Trophoblast cell (in vitro differentiated cells and primary cell): ENCODE data around the gene SEMA4B.

Experiments used
- DNase-seq, 2 donors: peaks; one replicate each; pipeline ENCODE4 v3.0.0-alpha.2; 2016
- H2AFZ ChIP-seq: 2 replicates; pipeline ENCODE4 v1.6.1; 2013; ENCODE audit warnings: low read length, moderate library complexity, mild to moderate bottlenecking; ENCODE audit not compliant: insufficient read depth, poor library complexity
- H2AK5ac ChIP-seq: 2 replicates; pipeline ENCODE4 v1.6.1; 2013; ENCODE audit warnings: mild to moderate bottlenecking, low read length
- H2BK120ac ChIP-seq: 2 replicates; pipeline ENCODE4 v1.6.1; 2013; ENCODE audit warnings: low read length, mild to moderate bottlenecking, moderate library complexity; ENCODE audit not compliant: insufficient read depth, poor library complexity
- H2BK12ac ChIP-seq: 2 replicates; pipeline ENCODE4 v1.6.1; 2013; ENCODE audit warnings: mild to moderate bottlenecking, low read length, moderate library complexity
- H2BK5ac ChIP-seq: 2 replicates; pipeline ENCODE4 v1.6.1; 2013; ENCODE audit warnings: low read length, low read depth, moderate library complexity, mild to moderate bottlenecking; ENCODE audit not compliant: poor library complexity
- H3K14ac ChIP-seq: 2 replicates; pipeline ENCODE4 v1.6.1; 2013; ENCODE audit warnings: mild to moderate bottlenecking, low read length
- H3K18ac ChIP-seq: 2 replicates; pipeline ENCODE4 v1.6.1; 2013; ENCODE audit warnings: mild to moderate bottlenecking, low read length
- H3K23ac ChIP-seq: 2 replicates; pipeline ENCODE4 v1.6.1; 2013; ENCODE audit warnings: low read length
- H3K27ac ChIP-seq: 2 replicates; pipeline ENCODE4 v1.5.1; 2013; ENCODE audit warnings: low read depth, mild to moderate bottlenecking, inconsistent platforms, low read length, moderate library complexity
- H3K27me3 ChIP-seq: 2 replicates; pipeline ENCODE4 v1.6.1; 2013; ENCODE audit warnings: inconsistent platforms, mild to moderate bottlenecking, low read length, moderate library complexity; ENCODE audit not compliant: insufficient read depth
- H3K36me3 ChIP-seq, 2 experiments: 1 replicate in 1 of 2; 2 replicates in 1 of 2; pipeline ENCODE4 v1.6.1; 2013; ENCODE audit warnings: low read length in 2 of 2, mild to moderate bottlenecking in 2 of 2, moderate library complexity in 1 of 2; ENCODE audit not compliant: insufficient read depth in 2 of 2, control insufficient read depth in 1 of 2
- H3K4ac ChIP-seq: 2 replicates; pipeline ENCODE4 v1.6.1; 2013; ENCODE audit warnings: low read depth, mild to moderate bottlenecking, low read length, moderate library complexity
- H3K4me1 ChIP-seq, 2 experiments: 1 replicate in 1 of 2; 2 replicates in 1 of 2; pipeline ENCODE4 v1.6.1; 2013; ENCODE audit warnings: low read length in 2 of 2, mild to moderate bottlenecking in 2 of 2, moderate library complexity in 1 of 2; ENCODE audit not compliant: insufficient read depth in 2 of 2, control insufficient read depth in 1 of 2
- H3K4me2 ChIP-seq: 2 replicates; pipeline ENCODE4 v1.6.1; 2013; ENCODE audit warnings: inconsistent platforms, mild to moderate bottlenecking, low read length, moderate library complexity
- H3K4me3 ChIP-seq: 2 replicates; pipeline ENCODE4 v1.5.1; 2013; ENCODE audit warnings: mild to moderate bottlenecking, low read depth, low read length, inconsistent platforms
- H3K79me1 ChIP-seq: one replicate; pipeline ENCODE4 v1.6.1; 2013; ENCODE audit warnings: low read length
- H3K79me2 ChIP-seq: 2 replicates; pipeline ENCODE4 v1.6.1; 2013; ENCODE audit warnings: low read length, mild to moderate bottlenecking; ENCODE audit not compliant: control insufficient read depth, insufficient read depth, poor library complexity
- H3K9ac ChIP-seq: 2 replicates; pipeline ENCODE4 v1.6.1; 2013; ENCODE audit warnings: mild to moderate bottlenecking, low read length
- H3K9me3 ChIP-seq: 2 replicates; pipeline ENCODE4 v1.6.1; 2013; ENCODE audit warnings: low read depth, mild to moderate bottlenecking, control low read depth, inconsistent platforms, low read length; ENCODE audit not compliant: insufficient read depth
- H4K12ac ChIP-seq: 2 replicates; pipeline ENCODE4 v1.6.1; 2013; ENCODE audit warnings: low read depth, mild to moderate bottlenecking, low read length, moderate library complexity
- H4K8ac ChIP-seq: 2 replicates; pipeline ENCODE4 v1.6.1; 2013; ENCODE audit warnings: low read depth, mild to moderate bottlenecking, low read length, moderate library complexity
- H4K91ac ChIP-seq: one replicate; pipeline ENCODE4 v1.6.1; 2013; ENCODE audit warnings: low read depth, mild to moderate bottlenecking, low read length, moderate library complexity
- WGBS: extraction: QIAGEN DNeasy Blood & Tissue Kit; methylation state at CpG from one replicate; pipeline ENCODE4 v1.1.7; 2013; ENCODE audit warnings: missing lambda C conversion rate; ENCODE audit not compliant: insufficient read length, insufficient coverage; ENCODE audit errors: extremely low coverage; 5-methylcytosine and 5-hydroxymethylcytosine counted together

The SEMA4B gene

GRCh38 chr15:90154246-90154645 is 46.9 kb upstream of the SEMA4B start:
- Histone ChIP-seq H3K4me3 (no peak overlapping the region), H3K18ac (no peak overlapping the region), H3K9me3 (no peaks in the 10 kb centered on the region), H3K4ac (no peak overlapping the region), H3K4me1 (peaks cover 16 to 25% of the 10 kb centered on the region in 2 experiments), H3K14ac (no peak overlapping the region), H2BK5ac (no peak overlapping the region), H3K79me1 (peaks cover 4% of the 10 kb centered on the region), H4K12ac (no peak overlapping the region), H3K36me3 (no peaks in the 10 kb centered on the region), H3K23ac (no peak overlapping the region), H2AFZ (no peak overlapping the region), H2BK12ac (no peak overlapping the region), H4K91ac (no peak overlapping the region), H3K27me3 (no peaks in the 10 kb centered on the region), H3K79me2 (no peaks in the 10 kb centered on the region), H4K8ac (no peak overlapping the region), H2BK120ac (no peak overlapping the region), H3K9ac (no peak overlapping the region), H2AK5ac (no peak overlapping the region), H3K27ac (no peak overlapping the region), H3K4me2 (no peak overlapping the region)
- DNase-seq, result peak; percentile 44 to 65
- no CpG with 5 or more reads among the region's 5 CpGs for WGBS

DNA sequence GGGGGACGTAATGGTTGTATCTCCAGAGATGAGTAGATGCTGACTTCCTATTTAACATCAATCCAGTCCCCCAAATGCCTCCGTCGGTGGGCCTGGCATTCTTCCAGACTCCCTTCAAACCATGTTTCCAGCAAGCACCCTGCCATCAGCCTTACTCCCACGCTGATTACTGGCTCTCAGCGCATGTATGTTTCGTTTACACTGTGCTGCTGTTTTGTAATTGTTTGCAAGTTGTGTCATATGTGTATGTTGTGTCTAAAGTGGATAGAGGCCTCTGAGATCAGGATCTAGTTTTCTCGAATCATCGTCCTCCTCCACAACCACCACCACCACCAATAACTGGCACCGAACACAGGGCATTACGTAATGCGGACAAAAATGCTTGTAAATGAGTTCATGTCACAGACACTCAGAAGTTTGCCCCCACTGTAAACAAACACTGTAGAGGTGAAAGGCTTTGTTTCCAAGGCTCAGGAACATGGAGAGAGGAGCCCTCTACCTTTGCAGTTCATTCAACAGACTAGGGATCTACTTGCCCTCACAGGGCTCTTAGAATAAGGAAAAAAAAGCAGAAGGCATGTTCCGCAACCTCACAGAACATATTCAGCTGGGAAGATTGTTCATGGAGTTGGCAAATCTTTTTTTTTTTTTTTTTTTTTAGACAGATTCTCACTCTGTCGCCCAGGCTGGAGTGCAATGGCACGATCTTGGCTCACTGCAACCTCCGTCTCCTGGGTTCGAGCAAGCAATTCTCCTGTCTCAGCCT is 46.1 kb upstream of the SEMA4B start:
- Histone ChIP-seq H3K79me2 (no peaks in the 10 kb centered on the region), H3K9ac (no peak overlapping the region), H3K79me1 (peaks cover 4% of the 10 kb centered on the region), H3K4me3 (no peak overlapping the region), H2AK5ac (no peak overlapping the region), H3K27ac (no peak overlapping the region), H2BK12ac (no peak overlapping the region), H4K91ac (peak overlapping the region; percentile 15), H3K4me1 (peaks cover 16 to 25% of the 10 kb centered on the region in 2 experiments), H3K23ac (no peak overlapping the region), H3K27me3 (no peaks in the 10 kb centered on the region), H4K8ac (no peak overlapping the region), H3K36me3 (no peaks in the 10 kb centered on the region), H2BK5ac (no peak overlapping the region), H3K4me2 (no peak overlapping the region), H3K4ac (no peak overlapping the region), H3K14ac (no peak overlapping the region), H2AFZ (no peak overlapping the region), H3K9me3 (no peaks in the 10 kb centered on the region), H4K12ac (no peak overlapping the region), H2BK120ac (no peak overlapping the region), H3K18ac (no peak overlapping the region)
- DNase-seq, result peak; percentile 45 to 75
- WGBS, result no CpG with 5 or more reads among the region's 16 CpGs

- no peak overlapping the region for H3K23ac ChIP-seq
- no peak overlapping the region for H4K12ac ChIP-seq
- H2BK5ac ChIP-seq, result no peak overlapping the region
- H3K4me2 ChIP-seq, result no peak overlapping the region
- WGBS, result no CpG with 5 or more reads among the region's 2 CpGs
- H3K27ac ChIP-seq, result no peak overlapping the region
- H2AK5ac ChIP-seq, result no peak overlapping the region
- no peak overlapping the region for H3K18ac ChIP-seq
- no peak overlapping the region for H3K14ac ChIP-seq
- H3K79me1 ChIP-seq, result peaks cover 4% of the 10 kb centered on the region
- H4K8ac ChIP-seq, result no peak overlapping the region
- H3K4ac ChIP-seq, result no peak overlapping the region
- H2BK12ac ChIP-seq, result peak overlapping the region; percentile 28
- peak overlapping the region; percentile 48 for H4K91ac ChIP-seq
- H2AFZ ChIP-seq, result no peak overlapping the region
- H3K9ac ChIP-seq, result no peak overlapping the region
- H2BK120ac ChIP-seq, result no peak overlapping the region
- H3K4me3 ChIP-seq, result no peak overlapping the region
- H3K9me3 ChIP-seq, result peaks cover 2% of the 10 kb centered on the region
- peaks cover 13 to 22% of the 10 kb centered on the region in 2 experiments for H3K4me1 ChIP-seq
- no peaks in the 10 kb centered on the region for H3K79me2 ChIP-seq
- no peak for DNase-seq
- no peaks in the 10 kb centered on the region for H3K27me3 ChIP-seq
- H3K36me3 ChIP-seq, result no peaks in the 10 kb centered on the region
Observed at GRCh38 chr15:90159213-90159612, 41.9 kb upstream of the SEMA4B start.

DNA sequence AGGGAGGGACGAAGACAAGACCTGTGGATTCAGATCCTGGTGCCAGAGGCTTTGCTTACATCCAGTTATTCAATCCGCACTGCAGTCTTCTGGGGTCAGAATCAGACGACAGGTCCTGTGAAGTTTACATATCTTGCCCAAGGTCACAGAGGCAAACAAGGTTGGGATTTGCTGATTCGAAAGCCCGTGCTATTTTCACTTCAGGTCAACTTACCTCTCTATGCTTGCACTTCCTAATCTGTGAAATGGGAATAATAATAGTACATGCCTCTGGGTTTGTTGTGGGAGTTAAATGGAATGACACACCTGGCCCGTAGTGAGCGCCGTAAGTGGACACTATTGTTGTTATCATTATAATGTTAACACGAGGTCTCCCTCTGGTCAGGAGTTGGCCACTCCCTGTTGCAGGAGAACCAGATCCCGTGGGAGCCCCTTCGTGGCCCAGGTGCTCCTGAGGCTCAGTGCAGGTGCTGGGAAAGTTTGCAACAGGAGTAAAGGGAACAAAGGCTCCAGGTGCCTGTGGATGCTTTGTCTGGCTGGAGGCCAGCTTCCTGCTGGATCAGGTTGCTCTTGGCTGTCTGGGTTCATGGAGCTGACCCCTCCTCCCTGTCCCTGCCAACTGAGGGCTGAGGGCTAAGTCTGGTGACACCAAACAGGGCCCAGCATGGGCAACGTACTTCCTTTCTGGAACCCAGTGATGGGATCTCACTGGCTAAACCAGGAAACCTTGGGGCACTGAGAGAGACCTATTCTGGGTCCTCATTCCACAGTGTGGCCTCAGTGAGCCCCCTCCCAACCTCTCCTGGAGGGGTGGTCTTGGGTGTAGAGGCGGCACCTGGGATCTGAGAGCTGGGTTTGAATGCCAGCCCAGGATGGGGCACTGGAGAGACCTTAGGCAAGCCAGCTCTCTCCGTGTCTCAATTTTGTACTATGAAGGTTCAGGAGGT is 40.1 kb upstream of the SEMA4B start:
- no peak overlapping the region for H3K4me3 ChIP-seq
- no peaks in the 10 kb centered on the region for H3K79me2 ChIP-seq
- H2BK5ac ChIP-seq, result no peak overlapping the region
- H2AFZ ChIP-seq, result peak overlapping the region; percentile 6
- H2BK12ac ChIP-seq, result peak overlapping the region; percentile 63
- no CpG with 5 or more reads among the region's 14 CpGs for WGBS
- peak overlapping the region; percentile 65 for H4K91ac ChIP-seq
- peak overlapping the region; percentile 53 for H2AK5ac ChIP-seq
- peak overlapping the region; percentile 50 for H3K4ac ChIP-seq
- no peak overlapping the region for H4K12ac ChIP-seq
- no peaks in the 10 kb centered on the region for H3K27me3 ChIP-seq
- no peak overlapping the region for H2BK120ac ChIP-seq
- DNase-seq, result no peak
- peaks cover 4% of the 10 kb centered on the region for H3K79me1 ChIP-seq
- no peak overlapping the region for H3K9ac ChIP-seq
- peaks cover 2% of the 10 kb centered on the region for H3K9me3 ChIP-seq
- no peak overlapping the region for H3K27ac ChIP-seq
- H3K18ac ChIP-seq, result no peak overlapping the region
- no peak overlapping the region for H3K23ac ChIP-seq
- H3K14ac ChIP-seq, result no peak overlapping the region
- H3K36me3 ChIP-seq, result no peaks in the 10 kb centered on the region
- H4K8ac ChIP-seq, result peak overlapping the region; percentile 12
- no peak overlapping the region for H3K4me2 ChIP-seq
- H3K4me1 ChIP-seq, result peaks cover 11 to 15% of the 10 kb centered on the region in 2 experiments
